H9 (cell line): Measurements from ENCODE around the gene NUP107. TPM values are rescaled to one million over a fixed set of nuclear protein-coding genes. Genes with fewer than 3 reads are reported as not detected.
A peak's percentile ranks its signal among the peaks of the same experiment; 100 is the strongest.

ENCODE experiments used
- DNase-seq: peaks from one replicate; pipeline ENCODE4 v3.0.0-alpha.2; 2017
- H2AFZ ChIP-seq: one replicate; pipeline ENCODE4 v1.6.1; 2013; ENCODE audit warnings: mild to moderate bottlenecking, low read length, control low read depth, moderate library complexity
- H2AK5ac ChIP-seq: 2 replicates; pipeline ENCODE4 v1.6.1; 2013; ENCODE audit warnings: low read length, control low read depth, mixed read lengths; ENCODE audit not compliant: insufficient read length
- H2BK120ac ChIP-seq: one replicate; pipeline ENCODE4 v1.6.1; 2013; ENCODE audit warnings: low read depth, mild to moderate bottlenecking, low read length, control low read depth, inconsistent platforms; ENCODE audit not compliant: poor library complexity, severe bottlenecking
- H2BK12ac ChIP-seq: 2 replicates; pipeline ENCODE4 v1.6.1; 2013; ENCODE audit warnings: low read length, control low read depth, mixed read lengths, low read depth; ENCODE audit not compliant: insufficient read length
- H2BK15ac ChIP-seq: 2 replicates; pipeline ENCODE4 v1.6.1; 2013; ENCODE audit warnings: low read depth, low read length, control low read depth
- H2BK20ac ChIP-seq: one replicate; pipeline ENCODE4 v1.6.1; 2013; ENCODE audit warnings: low read depth, mild to moderate bottlenecking, low read length, control low read depth, inconsistent platforms; ENCODE audit not compliant: poor library complexity, severe bottlenecking
- H2BK5ac ChIP-seq: 2 replicates; pipeline ENCODE4 v1.6.1; 2013; ENCODE audit warnings: low read length, control low read depth, mixed read lengths; ENCODE audit not compliant: insufficient read length
- H3K14ac ChIP-seq: 2 replicates; pipeline ENCODE4 v1.6.1; 2013; ENCODE audit warnings: low read length, control low read depth; ENCODE audit not compliant: insufficient read depth
- H3K18ac ChIP-seq: 2 replicates; pipeline ENCODE4 v1.6.1; 2013; ENCODE audit warnings: low read depth, mild to moderate bottlenecking, mixed read lengths, low read length, control low read depth; ENCODE audit not compliant: insufficient read length
- H3K23ac ChIP-seq: 2 replicates; pipeline ENCODE4 v1.6.1; 2013; ENCODE audit warnings: low read length, control low read depth, mixed read lengths, low read depth; ENCODE audit not compliant: insufficient read length
- H3K23me2 ChIP-seq: 2 replicates; pipeline ENCODE4 v1.6.1; 2013; ENCODE audit warnings: low read depth, mild to moderate bottlenecking, mixed read lengths, low read length, control low read depth; ENCODE audit not compliant: insufficient read length, poor library complexity, severe bottlenecking
- H3K27ac ChIP-seq: 2 replicates; pipeline ENCODE4 v1.5.1; 2013; ENCODE audit warnings: low read length, control low read depth, mixed read lengths, low read depth; ENCODE audit not compliant: insufficient read length
- H3K27me3 ChIP-seq: 2 replicates; pipeline ENCODE4 v1.6.1; 2013; ENCODE audit warnings: low read length, control low read depth, inconsistent platforms; ENCODE audit not compliant: insufficient read depth
- H3K4ac ChIP-seq: 2 replicates; pipeline ENCODE4 v1.6.1; 2013; ENCODE audit warnings: low read depth, mild to moderate bottlenecking, control low read depth, inconsistent platforms, low read length, moderate library complexity
- H3K4me1 ChIP-seq: 2 replicates; pipeline ENCODE4 v1.6.1; 2013; ENCODE audit warnings: low read length, control low read depth, inconsistent platforms; ENCODE audit not compliant: insufficient read depth
- H3K4me2 ChIP-seq: 2 replicates; pipeline ENCODE4 v1.6.1; 2013; ENCODE audit warnings: low read length, control low read depth, mixed read lengths; ENCODE audit not compliant: insufficient read length, insufficient read depth
- H3K56ac ChIP-seq: 2 replicates; pipeline ENCODE4 v1.6.1; 2013; ENCODE audit warnings: low read depth, mild to moderate bottlenecking, mixed read lengths, low read length, control low read depth; ENCODE audit not compliant: insufficient read length
- H3K79me1 ChIP-seq: 2 replicates; pipeline ENCODE4 v1.6.1; 2013; ENCODE audit warnings: low read depth, mild to moderate bottlenecking, moderate library complexity, low read length, control low read depth, inconsistent platforms; ENCODE audit not compliant: insufficient read depth, poor library complexity, severe bottlenecking
- H3K79me2 ChIP-seq: 2 replicates; pipeline ENCODE4 v1.6.1; 2013; ENCODE audit warnings: low read length, control low read depth, inconsistent platforms; ENCODE audit not compliant: insufficient read depth
- H3K9ac ChIP-seq: 2 replicates; pipeline ENCODE4 v1.6.1; 2013; ENCODE audit warnings: low read length, control low read depth, mixed read lengths; ENCODE audit not compliant: insufficient read length; ENCODE audit errors: extremely low read depth
- H3K9me3 ChIP-seq: one replicate; pipeline ENCODE4 v1.6.1; 2013; ENCODE audit warnings: low read depth, low read length, inconsistent platforms; ENCODE audit not compliant: control insufficient read depth
- H3T11ph ChIP-seq: one replicate; pipeline ENCODE4 v1.6.1; 2013; ENCODE audit warnings: mild to moderate bottlenecking, low read length, control low read depth, inconsistent platforms
- H4K20me1 ChIP-seq: one replicate; pipeline ENCODE4 v1.6.1; 2013; ENCODE audit not compliant: control insufficient read depth, insufficient read length, insufficient read depth
- H4K5ac ChIP-seq: 2 replicates; pipeline ENCODE4 v1.6.1; 2013; ENCODE audit warnings: low read depth, mild to moderate bottlenecking, mixed read lengths, low read length, control low read depth; ENCODE audit not compliant: insufficient read length
- H4K8ac ChIP-seq: replicated peaks from 2 replicates; pipeline ENCODE4 v1.6.1; 2013; ENCODE audit warnings: low read length, control low read depth, mixed read lengths, low read depth; ENCODE audit not compliant: insufficient read length
- H4K91ac ChIP-seq: 2 replicates; pipeline ENCODE4 v1.6.1; 2013; ENCODE audit warnings: low read depth, mild to moderate bottlenecking, moderate library complexity, mixed read lengths, low read length, control low read depth; ENCODE audit not compliant: insufficient read length
- H3K27ac Mint-ChIP-seq, 3 experiments: 2 replicates in 2 of 3; 3 replicates in 1 of 3; pipeline ENCODE4 v1.8.0; 2020 to 2021; ENCODE audit warnings: mixed read lengths in 3 of 3, mild to moderate bottlenecking in 1 of 3, moderate library complexity in 1 of 3
- H3K27me3 Mint-ChIP-seq: 2 replicates; pipeline ENCODE4 v1.8.0; 2021; ENCODE audit warnings: low read depth, mild to moderate bottlenecking, moderate library complexity, mixed read lengths
- H3K36me3 Mint-ChIP-seq, 3 experiments: 2 replicates in 2 of 3; 3 replicates in 1 of 3; pipeline ENCODE4 v1.8.0; 2020 to 2021; ENCODE audit warnings: low read depth in 3 of 3, mixed read lengths in 3 of 3; ENCODE audit not compliant: insufficient read depth in 1 of 3
- H3K4me1 Mint-ChIP-seq, 2 experiments: 2 replicates each; pipeline ENCODE4 v1.8.0; 2020; ENCODE audit warnings: mixed read lengths in 2 of 2
- H3K4me3 Mint-ChIP-seq, 2 experiments: 2 replicates in 1 of 2; 3 replicates in 1 of 2; pipeline ENCODE4 v1.8.0; 2020 to 2021; ENCODE audit warnings: mild to moderate bottlenecking in 2 of 2, mixed read lengths in 2 of 2, moderate library complexity in 1 of 2
- H3K9me3 Mint-ChIP-seq, 2 experiments: 2 replicates in 1 of 2; 3 replicates in 1 of 2; pipeline ENCODE4 v1.8.0; 2020; ENCODE audit warnings: mild to moderate bottlenecking in 2 of 2, mixed read lengths in 2 of 2, moderate library complexity in 1 of 2
- CTCF ChIP-seq: fragments of 200-600 bp; sonication (generic); conservative IDR thresholded peaks from 3 replicates; pipeline ENCODE4 v1.8.0; 2021; ENCODE audit warnings: antibody characterized with exemption, mild to moderate bottlenecking
- WGBS: extraction: QIAGEN DNeasy Blood & Tissue Kit; methylation state at CpG from one replicate; pipeline ENCODE4 v1.1.7; 2013; ENCODE audit warnings: missing lambda C conversion rate, low lambda C conversion rate, mixed read lengths; ENCODE audit not compliant: insufficient read length; ENCODE audit errors: extremely low coverage; 5-methylcytosine and 5-hydroxymethylcytosine counted together
- total RNA-seq: library from RNA; stranded (reverse); gene quantifications from 2 replicates; pipeline ENCODE4 v1.2.1, GENCODE V29; 2021

The NUP107 gene
- total RNA-seq, 1 experiment from 2014 or later, result 147 TPM

- no peak overlapping the region for H2AK5ac ChIP-seq
- H3K79me1 ChIP-seq, result no peaks in the 10 kb centered on the region
- H3K27ac ChIP-seq, result no peak overlapping the region
- no peak overlapping the region for H3T11ph ChIP-seq
- H3K23me2 ChIP-seq, result no peaks in the 10 kb centered on the region
- no peak overlapping the region for H4K8ac ChIP-seq
- H3K9ac ChIP-seq, result no peak overlapping the region
- WGBS, result no CpG with 5 or more reads among the region's 2 CpGs
- H2BK20ac ChIP-seq, result no peak overlapping the region
- no peaks in the 10 kb centered on the region for H3K79me2 ChIP-seq
- no peaks in the 10 kb centered on the region for H3K27me3 ChIP-seq
- no peak overlapping the region for H4K5ac ChIP-seq
- H3K56ac ChIP-seq, result no peak overlapping the region
- H3K9me3 Mint-ChIP-seq, result no peaks in the 10 kb centered on the region
- no peak overlapping the region for H2BK12ac ChIP-seq
- DNase-seq, result peak; percentile 36
- H3K4me1 Mint-ChIP-seq, result peaks cover 0 to 5% of the 10 kb centered on the region in 2 experiments; a peak in 3 of 4 replicates
- H3K9me3 ChIP-seq, result no peaks in the 10 kb centered on the region
- H2BK15ac ChIP-seq, result no peak overlapping the region
- H3K23ac ChIP-seq, result no peak overlapping the region
- H3K36me3 Mint-ChIP-seq, result no peaks in the 10 kb centered on the region
- no peak overlapping the region for H4K91ac ChIP-seq
- no peak overlapping the region for H3K4ac ChIP-seq
- no peaks in the 10 kb centered on the region; the same call in 1 of the 2 replicates for H3K27me3 Mint-ChIP-seq
- no peak overlapping the region for H3K18ac ChIP-seq
- H3K4me1 ChIP-seq, result no peaks in the 10 kb centered on the region
- H2BK5ac ChIP-seq, result no peak overlapping the region
- H3K4me2 ChIP-seq, result no peak overlapping the region
- no peak overlapping the region for H2AFZ ChIP-seq
- H3K4me3 Mint-ChIP-seq, result no peak overlapping the region
- H2BK120ac ChIP-seq, result no peak overlapping the region
- H3K14ac ChIP-seq, result no peak overlapping the region
- TF ChIP-seq CTCF, result no peak
- H3K27ac Mint-ChIP-seq, result no peak overlapping the region
- H4K20me1 ChIP-seq, result no peaks in the 10 kb centered on the region
Measured at GRCh38 chr12:68792952-68793351, 106.2 kb downstream of the NUP107 start.
